ENCODE data around the gene AHSA1. TPM values are rescaled to one million over a fixed set of nuclear protein-coding genes. Genes with fewer than 3 reads are reported as not detected.

AHSA1 gene
- total and polyA plus RNA-seq, 2 donors (not counting 1 experiment from before 2014, with no cell fraction given): 60.3 to 189 TPM

- H3K9me3 ChIP-seq (ENCODE audit: control insufficient read depth, insufficient read depth, low read depth, low read length): no peaks in the 10 kb centered on the region
- H3K27me3 ChIP-seq (ENCODE audit: control insufficient read depth, insufficient read depth, low read length): no peaks in the 10 kb centered on the region
- TF ChIP-seq CTCF (conservative IDR thresholded peaks at IDR 0.05 in 1 of 2, IDR thresholded peaks at IDR 0.05 in 1 of 2; ENCODE audit: low read depth in 1 of 2, low read length in 2 of 2) (no peak), EZH2 (IDR thresholded peaks at IDR 0.05; ENCODE audit: low read length, missing control alignments) (no peak)
- H4K20me1 ChIP-seq (ENCODE audit: control insufficient read depth, extremely low read depth, insufficient read depth, low read length): no peaks in the 10 kb centered on the region
- H3K36me3 ChIP-seq (ENCODE audit: control insufficient read depth, insufficient read depth, low read length): peaks cover 4% of the 10 kb centered on the region
- H2AFZ ChIP-seq (ENCODE audit: low read length): no peak overlapping the region
- DNase-seq (ENCODE audit: low read depth in 2 of 2): no peak
- H3K27ac ChIP-seq (ENCODE audit: insufficient read depth, low read length): no peak overlapping the region
- no peaks in the 10 kb centered on the region for H3K79me2 ChIP-seq (ENCODE audit: control insufficient read depth, insufficient read depth, low read length)
- H3K4me2 ChIP-seq (ENCODE audit: extremely low read depth, insufficient read depth, low read length): no peak overlapping the region
- no peak overlapping the region for H3K9ac ChIP-seq (ENCODE audit: insufficient read depth, low read length)
- H3K4me3 ChIP-seq (replicated peaks in 1 of 4; ENCODE audit: control extremely low read depth in 1 of 4, insufficient read depth in 1 of 4, low read depth in 3 of 4, low read length in 4 of 4): no peak overlapping the region
- H3K4me1 ChIP-seq (ENCODE audit: control insufficient read depth, extremely low read depth, insufficient read depth, low read length): no peaks in the 10 kb centered on the region
Measured at GRCh38 chr14:77508876-77509275, 51.0 kb downstream of the AHSA1 start.

GRCh38 chr14:77509366-77509765, 51.5 kb downstream of the AHSA1 start:
- H3K27ac ChIP-seq (ENCODE audit: insufficient read depth, low read length): no peak overlapping the region
- H3K4me2 ChIP-seq (ENCODE audit: extremely low read depth, insufficient read depth, low read length): no peak overlapping the region
- no peak for TF ChIP-seq EZH2 (IDR thresholded peaks at IDR 0.05; ENCODE audit: low read length, missing control alignments)
- no peak for TF ChIP-seq CTCF (conservative IDR thresholded peaks at IDR 0.05 in 1 of 2, IDR thresholded peaks at IDR 0.05 in 1 of 2; ENCODE audit: low read depth in 1 of 2, low read length in 2 of 2)
- H3K27me3 ChIP-seq (ENCODE audit: control insufficient read depth, insufficient read depth, low read length): no peaks in the 10 kb centered on the region
- H3K9ac ChIP-seq (ENCODE audit: insufficient read depth, low read length): no peak overlapping the region
- H3K79me2 ChIP-seq (ENCODE audit: control insufficient read depth, insufficient read depth, low read length): no peaks in the 10 kb centered on the region
- no peaks in the 10 kb centered on the region for H4K20me1 ChIP-seq (ENCODE audit: control insufficient read depth, extremely low read depth, insufficient read depth, low read length)
- H3K9me3 ChIP-seq (ENCODE audit: control insufficient read depth, insufficient read depth, low read depth, low read length): no peaks in the 10 kb centered on the region
- DNase-seq (ENCODE audit: low read depth in 2 of 2): no peak
- no peaks in the 10 kb centered on the region for H3K4me1 ChIP-seq (ENCODE audit: control insufficient read depth, extremely low read depth, insufficient read depth, low read length)
- no peak overlapping the region for H2AFZ ChIP-seq (ENCODE audit: low read length)
- no peak overlapping the region for H3K4me3 ChIP-seq (replicated peaks in 1 of 4; ENCODE audit: control extremely low read depth in 1 of 4, insufficient read depth in 1 of 4, low read depth in 3 of 4, low read length in 4 of 4)
- peaks cover 4% of the 10 kb centered on the region for H3K36me3 ChIP-seq (ENCODE audit: control insufficient read depth, insufficient read depth, low read length)

- DNase-seq (ENCODE audit: low read depth in 2 of 2): peak in 1 of 2 donors; percentile 4
- H3K27ac ChIP-seq (ENCODE audit: insufficient read depth, low read length): no peak overlapping the region
- H3K4me2 ChIP-seq (ENCODE audit: extremely low read depth, insufficient read depth, low read length): no peak overlapping the region
- no peak overlapping the region for H3K9ac ChIP-seq (ENCODE audit: insufficient read depth, low read length)
- no peaks in the 10 kb centered on the region for H3K9me3 ChIP-seq (ENCODE audit: control insufficient read depth, insufficient read depth, low read depth, low read length)
- no peaks in the 10 kb centered on the region for H3K79me2 ChIP-seq (ENCODE audit: control insufficient read depth, insufficient read depth, low read length)
- H4K20me1 ChIP-seq (ENCODE audit: control insufficient read depth, extremely low read depth, insufficient read depth, low read length): no peaks in the 10 kb centered on the region
- TF ChIP-seq EZH2 (IDR thresholded peaks at IDR 0.05; ENCODE audit: low read length, missing control alignments) (no peak), CTCF (conservative IDR thresholded peaks at IDR 0.05 in 1 of 2, IDR thresholded peaks at IDR 0.05 in 1 of 2; ENCODE audit: low read depth in 1 of 2, low read length in 2 of 2) (no peak)
- H3K4me1 ChIP-seq (ENCODE audit: control insufficient read depth, extremely low read depth, insufficient read depth, low read length): no peaks in the 10 kb centered on the region
- H3K4me3 ChIP-seq (replicated peaks in 1 of 4; ENCODE audit: control extremely low read depth in 1 of 4, insufficient read depth in 1 of 4, low read depth in 3 of 4, low read length in 4 of 4): no peak overlapping the region
- H3K27me3 ChIP-seq (ENCODE audit: control insufficient read depth, insufficient read depth, low read length): no peaks in the 10 kb centered on the region
- no peak overlapping the region for H2AFZ ChIP-seq (ENCODE audit: low read length)
- peaks cover 4% of the 10 kb centered on the region for H3K36me3 ChIP-seq (ENCODE audit: control insufficient read depth, insufficient read depth, low read length)
Measured at GRCh38 chr14:77511486-77512162, 53.7 kb downstream of the AHSA1 start.
